ENCODE data around the gene ADM.

ADM gene

DNA sequence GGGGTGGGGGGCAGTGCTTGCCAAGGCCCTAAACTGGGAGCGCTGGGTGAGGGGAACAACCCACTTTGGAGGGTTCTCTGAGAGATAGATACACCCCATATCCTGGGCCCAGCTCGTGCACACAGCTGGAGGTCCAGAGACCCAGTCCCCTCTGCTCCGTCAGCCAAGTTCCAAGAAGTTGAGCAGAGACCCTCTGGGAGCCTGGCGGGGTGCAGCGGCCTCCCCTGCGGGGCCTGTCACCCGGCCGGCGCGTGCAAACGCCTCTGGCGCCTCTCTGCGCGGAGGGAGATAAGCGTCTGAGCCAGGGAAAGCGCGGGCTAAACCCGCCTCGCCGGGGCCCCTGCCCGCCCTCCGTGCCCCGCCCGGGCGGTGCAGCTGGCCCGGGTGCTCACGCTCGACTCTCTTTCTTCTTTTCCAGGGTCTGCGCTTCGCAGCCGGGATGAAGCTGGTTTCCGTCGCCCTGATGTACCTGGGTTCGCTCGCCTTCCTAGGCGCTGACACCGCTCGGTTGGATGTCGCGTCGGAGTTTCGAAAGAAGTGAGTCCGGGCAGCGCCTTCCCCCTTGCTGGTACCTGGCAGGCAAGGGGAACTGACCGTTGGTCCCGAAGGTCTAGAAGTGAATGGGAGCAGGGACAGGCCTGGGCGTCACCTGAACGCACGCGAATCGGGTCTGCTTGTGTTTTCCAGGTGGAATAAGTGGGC, 540 bp downstream of the ADM start:
- peak overlapping the region; percentile 92 for H3K4me3 ChIP-seq
- DNase-seq (ENCODE audit: low read depth, low spot score), result no peak
- no peaks in the 10 kb centered on the region for H3K36me3 ChIP-seq (ENCODE audit: insufficient read depth, low read length)
- no peak overlapping the region for H3K27ac ChIP-seq
- peak overlapping the region; percentile 29 for H3K9ac ChIP-seq (ENCODE audit: insufficient read length)
- TF ChIP-seq POLR2AphosphoS5 (IDR thresholded peaks at IDR 0.05; ENCODE audit: borderline replicate concordance, low read depth, low read length) (no peak), FOXP2 (optimal IDR thresholded peaks at IDR 0.05; ENCODE audit: control extremely low read depth, extremely low read length, insufficient read depth) (no peak), EZH2 (IDR thresholded peaks at IDR 0.05) (no peak)
- H3K9me3 ChIP-seq (ENCODE audit: low read depth, low read length), result no peaks in the 10 kb centered on the region

DNA sequence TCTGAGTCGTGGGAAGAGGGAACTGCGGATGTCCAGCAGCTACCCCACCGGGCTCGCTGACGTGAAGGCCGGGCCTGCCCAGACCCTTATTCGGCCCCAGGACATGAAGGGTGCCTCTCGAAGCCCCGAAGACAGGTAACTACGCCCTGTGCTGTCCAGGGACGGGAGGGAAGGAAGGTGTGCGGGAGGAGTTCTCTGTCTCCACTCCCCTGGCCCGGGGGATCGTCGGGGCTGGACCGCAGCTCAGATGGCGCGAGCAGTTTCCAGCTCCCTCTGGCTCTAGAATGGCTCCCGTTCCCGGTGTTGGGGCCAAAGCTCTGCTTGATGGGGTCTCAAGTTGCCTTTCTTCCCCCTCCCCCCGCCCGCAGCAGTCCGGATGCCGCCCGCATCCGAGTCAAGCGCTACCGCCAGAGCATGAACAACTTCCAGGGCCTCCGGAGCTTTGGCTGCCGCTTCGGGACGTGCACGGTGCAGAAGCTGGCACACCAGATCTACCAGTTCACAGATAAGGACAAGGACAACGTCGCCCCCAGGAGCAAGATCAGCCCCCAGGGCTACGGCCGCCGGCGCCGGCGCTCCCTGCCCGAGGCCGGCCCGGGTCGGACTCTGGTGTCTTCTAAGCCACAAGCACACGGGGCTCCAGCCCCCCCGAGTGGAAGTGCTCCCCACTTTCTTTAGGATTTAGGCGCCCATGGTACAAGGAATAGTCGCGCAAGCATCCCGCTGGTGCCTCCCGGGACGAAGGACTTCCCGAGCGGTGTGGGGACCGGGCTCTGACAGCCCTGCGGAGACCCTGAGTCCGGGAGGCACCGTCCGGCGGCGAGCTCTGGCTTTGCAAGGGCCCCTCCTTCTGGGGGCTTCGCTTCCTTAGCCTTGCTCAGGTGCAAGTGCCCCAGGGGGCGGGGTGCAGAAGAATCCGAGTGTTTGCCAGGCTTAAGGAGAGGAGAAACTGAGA, 1.4 kb downstream of the ADM start:
- H3K4me3 ChIP-seq, result peak overlapping the region; percentile 92
- H3K27ac ChIP-seq, result no peak overlapping the region
- H3K9me3 ChIP-seq (ENCODE audit: low read depth, low read length), result no peaks in the 10 kb centered on the region
- peak overlapping the region; percentile 35 for H3K9ac ChIP-seq (ENCODE audit: insufficient read length)
- DNase-seq (ENCODE audit: low read depth, low spot score), result no peak
- no peak for TF ChIP-seq FOXP2 (optimal IDR thresholded peaks at IDR 0.05; ENCODE audit: control extremely low read depth, extremely low read length, insufficient read depth)
- no peak for TF ChIP-seq POLR2AphosphoS5 (IDR thresholded peaks at IDR 0.05; ENCODE audit: borderline replicate concordance, low read depth, low read length)
- no peak for TF ChIP-seq EZH2 (IDR thresholded peaks at IDR 0.05)
- no peaks in the 10 kb centered on the region for H3K36me3 ChIP-seq (ENCODE audit: insufficient read depth, low read length)

DNA sequence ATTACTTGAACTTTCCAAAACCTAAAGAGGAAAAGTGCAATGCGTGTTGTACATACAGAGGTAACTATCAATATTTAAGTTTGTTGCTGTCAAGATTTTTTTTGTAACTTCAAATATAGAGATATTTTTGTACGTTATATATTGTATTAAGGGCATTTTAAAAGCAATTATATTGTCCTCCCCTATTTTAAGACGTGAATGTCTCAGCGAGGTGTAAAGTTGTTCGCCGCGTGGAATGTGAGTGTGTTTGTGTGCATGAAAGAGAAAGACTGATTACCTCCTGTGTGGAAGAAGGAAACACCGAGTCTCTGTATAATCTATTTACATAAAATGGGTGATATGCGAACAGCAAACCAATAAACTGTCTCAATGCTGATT, 2.1 kb downstream of the ADM start:
- Histone ChIP-seq H3K4me3 (peak overlapping the region; percentile 92), H3K27ac (no peak overlapping the region), H3K9me3 (ENCODE audit: low read depth, low read length) (no peaks in the 10 kb centered on the region; the same call in 1 of the 2 replicates), H3K36me3 (ENCODE audit: insufficient read depth, low read length) (no peaks in the 10 kb centered on the region), H3K9ac (ENCODE audit: insufficient read length) (peak overlapping the region; percentile 56)
- no peak for DNase-seq (ENCODE audit: low read depth, low spot score)
- no peak for TF ChIP-seq FOXP2 (optimal IDR thresholded peaks at IDR 0.05; ENCODE audit: control extremely low read depth, extremely low read length, insufficient read depth)
- TF ChIP-seq EZH2 (IDR thresholded peaks at IDR 0.05), result no peak
- no peak for TF ChIP-seq POLR2AphosphoS5 (IDR thresholded peaks at IDR 0.05; ENCODE audit: borderline replicate concordance, low read depth, low read length)

DNA sequence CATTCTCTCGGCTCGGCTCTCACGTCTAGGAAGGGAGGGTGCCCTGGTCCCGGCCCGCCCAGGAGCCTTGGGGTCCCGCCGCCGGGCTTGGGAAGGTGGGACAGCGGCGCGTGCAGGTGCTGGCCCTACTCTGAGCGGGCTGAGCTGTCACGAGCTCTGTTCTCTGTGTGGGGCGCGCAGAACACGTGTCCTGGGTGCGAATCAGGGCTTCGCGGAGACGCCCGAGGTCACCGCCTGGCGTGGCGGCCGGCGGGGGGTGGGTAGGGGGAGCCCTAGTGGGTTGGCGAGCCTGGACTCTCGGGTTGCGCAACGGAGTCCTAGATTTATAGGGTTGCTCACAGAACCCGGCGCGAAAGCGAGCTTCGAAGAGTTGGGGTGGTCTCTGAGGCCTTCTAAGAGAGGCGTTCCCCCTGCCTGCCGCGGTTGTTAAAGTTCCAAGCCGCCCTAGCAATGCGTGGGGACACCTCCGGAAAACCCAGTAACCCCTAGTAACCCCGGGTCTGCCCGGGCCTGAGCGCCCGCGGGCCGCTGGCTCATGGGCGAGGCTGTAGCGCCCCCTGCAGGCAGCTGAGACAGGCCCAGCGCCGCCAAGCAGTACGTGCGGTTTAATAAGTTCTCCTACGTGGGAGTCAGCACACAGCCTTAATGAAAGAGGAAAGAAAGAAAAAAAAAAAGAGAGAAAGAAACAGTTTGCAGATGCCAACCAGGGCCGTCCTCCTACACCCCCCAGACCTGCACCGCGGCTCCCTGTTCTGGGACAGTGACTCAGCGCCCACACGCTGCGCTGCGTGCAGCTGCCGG, 2.7 kb downstream of the ADM start:
- Histone ChIP-seq H3K9me3 (ENCODE audit: low read depth, low read length) (no peaks in the 10 kb centered on the region; the same call in 1 of the 2 replicates), H3K27ac (no peak overlapping the region), H3K4me3 (peak overlapping the region; percentile 92), H3K36me3 (ENCODE audit: insufficient read depth, low read length) (no peaks in the 10 kb centered on the region), H3K9ac (ENCODE audit: insufficient read length) (peak overlapping the region; percentile 56)
- no peak for TF ChIP-seq FOXP2 (optimal IDR thresholded peaks at IDR 0.05; ENCODE audit: control extremely low read depth, extremely low read length, insufficient read depth)
- no peak for TF ChIP-seq EZH2 (IDR thresholded peaks at IDR 0.05)
- TF ChIP-seq POLR2AphosphoS5 (IDR thresholded peaks at IDR 0.05; ENCODE audit: borderline replicate concordance, low read depth, low read length), result 0 out of 2 replicates have a peak, but pooled peaks have one; percentile 19
- no peak for DNase-seq (ENCODE audit: low read depth, low spot score)

DNA sequence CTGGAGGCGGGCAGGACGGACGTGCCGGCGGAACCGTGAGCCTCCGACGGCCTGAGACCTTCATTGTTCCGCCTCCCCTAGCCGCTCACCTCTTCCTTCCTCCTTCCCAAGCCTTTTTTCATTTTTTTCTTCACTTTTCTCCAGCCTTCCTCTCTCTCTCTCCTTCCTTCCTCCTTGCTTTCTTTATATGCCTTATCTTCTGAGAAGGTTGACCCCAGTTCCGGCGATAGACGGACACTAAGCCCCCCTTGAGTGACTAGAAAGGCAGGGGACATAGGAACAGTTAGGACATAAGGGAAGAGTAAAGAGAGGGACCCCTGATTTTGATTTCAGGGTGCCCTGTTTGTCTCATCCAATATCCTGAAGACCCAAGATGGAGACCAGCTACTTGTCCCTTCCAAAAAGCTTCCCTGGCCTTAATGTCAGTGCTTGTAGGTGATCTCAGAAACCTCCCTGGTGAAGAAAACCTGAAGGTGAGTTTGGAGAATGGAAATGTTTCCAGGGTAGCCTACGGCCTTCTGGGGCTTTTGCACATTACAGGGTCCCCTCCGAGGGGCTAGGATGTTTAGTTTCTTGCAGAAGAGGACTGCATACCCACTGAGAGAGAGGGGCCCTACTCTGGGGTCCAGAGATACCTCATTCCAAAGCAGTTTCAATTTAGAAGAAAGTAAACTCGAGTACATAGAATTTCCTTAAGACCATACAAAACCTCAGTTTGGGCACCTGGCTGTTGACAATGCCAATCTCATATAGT, 3.5 kb downstream of the ADM start:
- no peak for DNase-seq (ENCODE audit: low read depth, low spot score)
- peak overlapping the region; percentile 92 for H3K4me3 ChIP-seq
- H3K36me3 ChIP-seq (ENCODE audit: insufficient read depth, low read length), result no peaks in the 10 kb centered on the region
- H3K27ac ChIP-seq, result no peak overlapping the region
- H3K9ac ChIP-seq (ENCODE audit: insufficient read length), result no peak overlapping the region
- no peaks in the 10 kb centered on the region; the same call in 1 of the 2 replicates for H3K9me3 ChIP-seq (ENCODE audit: low read depth, low read length)
- TF ChIP-seq FOXP2 (optimal IDR thresholded peaks at IDR 0.05; ENCODE audit: control extremely low read depth, extremely low read length, insufficient read depth) (no peak), EZH2 (IDR thresholded peaks at IDR 0.05) (no peak), POLR2AphosphoS5 (IDR thresholded peaks at IDR 0.05; ENCODE audit: borderline replicate concordance, low read depth, low read length) (no peak)

GRCh38 chr11:10309163-10310093, 4.6 kb downstream of the ADM start:
- Histone ChIP-seq H3K36me3 (ENCODE audit: insufficient read depth, low read length) (no peaks in the 10 kb centered on the region), H3K9me3 (ENCODE audit: low read depth, low read length) (no peaks in the 10 kb centered on the region; the same call in 1 of the 2 replicates), H3K4me3 (no peak overlapping the region), H3K9ac (ENCODE audit: insufficient read length) (no peak overlapping the region), H3K27ac (no peak overlapping the region)
- DNase-seq (ENCODE audit: low read depth, low spot score), result no peak
- TF ChIP-seq FOXP2 (optimal IDR thresholded peaks at IDR 0.05; ENCODE audit: control extremely low read depth, extremely low read length, insufficient read depth) (no peak), EZH2 (IDR thresholded peaks at IDR 0.05) (no peak), POLR2AphosphoS5 (IDR thresholded peaks at IDR 0.05; ENCODE audit: borderline replicate concordance, low read depth, low read length) (no peak)
